ENCODE results near the gene EYA2.
"Not testable (repeated sequence)": the region's sequence is repeated elsewhere in the genome, so short reads cannot be mapped to it uniquely, and the experiment has no call there.

The EYA2 gene

GRCh38 chr20:47179267-47179666, 284.6 kb downstream of the EYA2 start:
- no peak for DNase-seq

- DNase-seq, result no peak
Measured at GRCh38 chr20:47181056-47181862, 286.6 kb downstream of the EYA2 start.

- no peak for DNase-seq
Measured at GRCh38 chr20:47183367-47183766, 288.7 kb downstream of the EYA2 start.

- DNase-seq, result no peak
Measured at GRCh38 chr20:47187450-47188195, 293.0 kb downstream of the EYA2 start.

GRCh38 chr20:47188540-47188939, 293.9 kb downstream of the EYA2 start:
- no peak for DNase-seq

GRCh38 chr20:47189060-47189459, 294.4 kb downstream of the EYA2 start:
- no peak for DNase-seq

GRCh38 chr20:47191074-47191673, 296.5 kb downstream of the EYA2 start:
- no peak for DNase-seq

- no peak for DNase-seq
Measured at GRCh38 chr20:47191956-47192355, 297.3 kb downstream of the EYA2 start.

- no peak for DNase-seq
Measured at GRCh38 chr20:47195573-47195972, 300.9 kb downstream of the EYA2 start.

- DNase-seq, result peak in 11 of 14 donors; percentile 1 to 43 (median 30)
Measured at GRCh38 chr20:47196091-47197081, 301.7 kb downstream of the EYA2 start.

- DNase-seq, result no peak
Measured at GRCh38 chr20:47198254-47198671, 303.6 kb downstream of the EYA2 start.

GRCh38 chr20:47198996-47199552, 304.4 kb downstream of the EYA2 start:
- no peak for DNase-seq

GRCh38 chr20:47201074-47201730, 306.6 kb downstream of the EYA2 start:
- DNase-seq, result no peak

- no peak for DNase-seq
Measured at GRCh38 chr20:47202733-47203667, 308.4 kb downstream of the EYA2 start.

GRCh38 chr20:47204008-47204849, 309.6 kb downstream of the EYA2 start:
- DNase-seq, result no peak

- not testable (repeated sequence) for DNase-seq
Measured at GRCh38 chr20:47204850-47205122, 310.1 kb downstream of the EYA2 start.

- peak in 6 of 14 donors; percentile 4 to 58 (median 24) for DNase-seq
Measured at GRCh38 chr20:47205577-47206123, 311.0 kb downstream of the EYA2 start.

- DNase-seq, result not testable (repeated sequence)
Measured at GRCh38 chr20:47206552-47206951, 311.9 kb downstream of the EYA2 start.

Measured in C1 segment of cervical spinal cord (tissue), 14 donors.